ENCODE data around the gene BUB1.
"Not testable (repeated sequence)": the region's sequence is repeated elsewhere in the genome, so short reads cannot be mapped to it uniquely, and the experiment has no call there.

Gene BUB1

DNA sequence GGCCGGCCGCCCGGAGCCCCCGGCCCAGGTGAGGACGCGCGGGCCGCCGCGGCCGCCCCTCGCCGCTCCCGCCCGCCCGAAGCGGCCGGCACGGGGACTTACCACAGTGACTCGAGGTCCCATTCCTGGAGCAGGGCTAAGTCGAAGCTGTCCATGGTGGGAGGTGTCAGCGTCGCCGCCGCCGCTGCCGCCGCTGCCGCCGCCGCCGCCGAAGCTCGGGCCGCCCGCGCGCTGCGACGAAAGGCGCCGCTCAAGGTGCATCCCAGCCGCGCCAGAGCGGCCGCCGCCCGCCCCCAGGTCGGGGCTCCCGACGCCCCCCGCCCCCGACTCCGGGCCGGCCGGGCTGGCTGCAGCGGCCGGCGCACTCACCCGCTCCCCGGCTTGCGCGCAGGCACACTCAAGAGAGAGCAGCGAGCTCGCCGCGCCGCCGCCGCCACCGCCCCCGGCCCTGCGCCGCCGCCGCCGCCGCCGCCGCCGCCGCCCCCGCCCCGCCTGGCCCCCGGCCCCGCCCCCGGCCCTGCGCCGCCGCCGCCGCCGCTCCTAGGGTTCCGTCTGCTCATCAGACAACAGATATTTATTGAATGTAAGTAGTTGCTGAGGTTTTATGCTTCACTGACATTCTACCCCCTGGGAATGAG, 67.1 kb downstream of the BUB1 start:
- H3K4me3 ChIP-seq (ENCODE audit: low read depth in 1 of 2, low read length in 2 of 2); H3K4me1 ChIP-seq (ENCODE audit: insufficient read depth, low read length); H3K9me3 ChIP-seq (ENCODE audit: low read length); H3K27ac ChIP-seq (ENCODE audit: low read depth, low read length); H3K36me3 ChIP-seq (ENCODE audit: insufficient read depth, low read length); H3K27me3 ChIP-seq (ENCODE audit: control insufficient read depth in 1 of 2, insufficient read depth in 2 of 2, low read length in 2 of 2); H3K9ac ChIP-seq (ENCODE audit: low read length): not testable (repeated sequence)

DNA sequence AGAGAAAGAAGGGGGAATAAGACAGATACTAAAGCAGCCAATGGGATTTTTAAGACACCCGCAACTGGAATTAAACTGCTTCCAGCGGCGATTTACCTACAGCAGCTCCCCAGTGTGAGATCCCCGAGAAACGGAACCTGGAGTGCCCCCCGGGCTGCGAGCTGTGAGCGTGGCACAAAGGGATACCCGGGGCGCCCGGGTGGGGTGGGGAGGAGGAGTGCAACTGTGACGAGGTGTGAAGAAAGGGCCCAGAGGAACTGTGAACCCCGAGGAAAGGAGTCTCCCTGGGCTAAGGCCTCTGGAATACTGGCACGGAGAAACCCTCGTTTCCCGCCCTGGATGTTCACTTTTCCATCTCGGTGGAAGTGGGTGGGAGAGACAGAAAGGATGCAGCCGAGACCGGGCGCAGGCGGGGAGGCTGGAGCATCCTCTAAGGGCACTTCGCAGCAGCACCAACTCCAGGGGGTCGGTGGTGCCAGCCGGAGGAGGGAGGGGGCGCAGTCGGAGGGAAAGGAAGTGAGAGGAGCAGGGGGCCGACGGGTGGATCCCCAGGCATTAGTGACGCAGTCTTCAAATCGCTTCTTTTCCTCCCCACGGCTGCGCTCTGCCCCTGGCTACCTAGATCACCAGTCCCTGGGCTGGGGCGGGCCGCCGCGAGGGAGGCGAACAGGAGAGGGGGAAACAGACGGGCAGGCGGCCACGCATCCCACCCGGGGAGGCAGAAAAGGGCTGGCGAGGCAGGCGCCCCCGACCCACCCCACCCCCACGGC, 67.8 kb downstream of the BUB1 start:
- not testable (repeated sequence) for H3K36me3 ChIP-seq (ENCODE audit: insufficient read depth, low read length); H3K9me3 ChIP-seq (ENCODE audit: low read length); H3K9ac ChIP-seq (ENCODE audit: low read length); H3K27me3 ChIP-seq (ENCODE audit: control insufficient read depth in 1 of 2, insufficient read depth in 2 of 2, low read length in 2 of 2); H3K4me1 ChIP-seq (ENCODE audit: insufficient read depth, low read length); H3K27ac ChIP-seq (ENCODE audit: low read depth, low read length); H3K4me3 ChIP-seq (ENCODE audit: low read depth in 1 of 2, low read length in 2 of 2)

DNA sequence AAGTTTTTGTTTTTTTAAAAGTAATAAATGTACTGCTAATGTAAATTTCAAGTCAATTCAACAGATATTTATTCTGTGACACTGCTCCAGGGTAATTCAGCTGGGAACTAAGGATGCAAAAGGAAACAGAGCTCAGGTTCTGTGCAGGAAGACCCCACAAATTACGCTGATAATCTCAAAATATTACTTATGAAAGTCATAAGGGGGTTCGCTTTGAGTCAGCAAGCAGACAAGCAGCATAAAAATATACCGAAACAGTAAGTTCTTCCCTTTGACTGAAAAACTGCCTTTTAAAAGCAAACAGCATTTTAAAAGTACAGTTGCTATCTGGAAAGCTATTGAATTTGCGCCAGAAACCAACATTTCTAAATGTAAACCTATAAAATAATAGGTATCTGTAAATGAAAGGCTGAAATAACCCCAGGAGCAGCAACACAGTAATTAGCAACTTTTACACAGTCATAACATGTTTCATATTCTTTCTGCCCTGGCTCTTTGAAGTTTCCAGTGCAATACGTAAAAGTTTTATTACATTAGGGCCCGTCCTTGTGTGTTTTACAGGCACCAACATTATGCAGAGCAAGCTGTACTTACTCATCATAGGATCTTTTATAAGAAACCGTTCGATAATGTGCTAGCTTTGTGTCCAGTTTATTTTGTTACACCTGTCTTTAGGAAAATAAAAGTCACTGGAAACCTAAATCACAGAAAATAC, 68.9 kb downstream of the BUB1 start:
- H3K27me3 ChIP-seq (ENCODE audit: control insufficient read depth in 1 of 2, insufficient read depth in 2 of 2, low read length in 2 of 2); H3K4me1 ChIP-seq (ENCODE audit: insufficient read depth, low read length); H3K27ac ChIP-seq (ENCODE audit: low read depth, low read length); H3K4me3 ChIP-seq (ENCODE audit: low read depth in 1 of 2, low read length in 2 of 2); H3K36me3 ChIP-seq (ENCODE audit: insufficient read depth, low read length); H3K9ac ChIP-seq (ENCODE audit: low read length); H3K9me3 ChIP-seq (ENCODE audit: low read length): not testable (repeated sequence)

DNA sequence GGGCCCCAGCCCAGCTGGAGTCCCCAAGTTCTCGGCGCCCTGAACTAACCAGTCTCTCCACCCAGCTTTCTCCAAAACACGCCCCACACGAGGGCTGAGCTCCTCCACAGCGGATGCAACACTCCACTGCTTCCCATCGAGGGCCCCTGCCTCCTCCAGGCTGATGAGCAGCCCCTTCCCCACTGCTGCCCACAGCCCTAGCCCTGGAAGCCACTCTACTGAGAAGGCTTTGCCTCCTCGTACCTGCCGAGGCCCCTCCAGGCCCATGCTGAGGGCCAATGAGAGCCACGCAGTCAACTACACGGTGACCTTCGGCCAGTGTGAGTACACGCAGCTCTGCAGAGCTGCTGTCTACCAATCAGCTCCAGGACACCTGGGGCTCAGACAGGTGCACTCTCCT, 72.8 kb downstream of the BUB1 start:
- not testable (repeated sequence) for H3K9ac ChIP-seq (ENCODE audit: low read length); H3K36me3 ChIP-seq (ENCODE audit: insufficient read depth, low read length); H3K9me3 ChIP-seq (ENCODE audit: low read length); H3K4me1 ChIP-seq (ENCODE audit: insufficient read depth, low read length); H3K27ac ChIP-seq (ENCODE audit: low read depth, low read length); H3K4me3 ChIP-seq (ENCODE audit: low read depth in 1 of 2, low read length in 2 of 2); H3K27me3 ChIP-seq (ENCODE audit: control insufficient read depth in 1 of 2, insufficient read depth in 2 of 2, low read length in 2 of 2)

DNA sequence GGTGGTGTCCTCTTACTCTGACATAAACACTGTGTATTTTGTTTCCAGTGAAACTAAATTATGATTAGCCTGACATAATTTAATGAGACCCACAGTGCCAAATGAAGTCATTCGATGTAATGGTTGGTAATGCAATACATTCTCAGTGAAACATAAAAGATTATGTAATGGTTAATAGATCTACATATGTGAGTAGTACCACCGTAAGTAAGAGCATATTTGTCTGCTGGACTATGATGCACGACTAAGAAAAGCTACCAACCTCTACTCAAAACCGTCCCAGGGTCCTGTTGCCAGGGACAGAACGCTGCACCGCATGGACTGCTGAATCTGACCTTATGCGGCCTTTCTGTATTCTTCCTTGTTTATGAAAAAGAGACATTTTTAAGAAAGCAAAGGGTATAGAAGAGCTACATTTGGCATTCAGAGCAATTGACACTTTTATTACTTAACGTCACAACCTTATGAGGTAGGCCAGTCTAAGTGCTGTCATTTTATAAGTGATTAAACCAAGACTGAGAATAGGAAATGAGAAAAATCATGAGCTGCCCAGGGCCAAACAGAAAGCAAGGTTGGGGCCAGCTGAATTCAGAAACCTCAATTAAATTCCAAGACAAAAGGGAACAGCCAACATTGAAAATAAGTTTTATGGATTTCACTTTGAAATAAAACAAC, 73.8 kb downstream of the BUB1 start:
- not testable (repeated sequence) for H3K27me3 ChIP-seq (ENCODE audit: control insufficient read depth in 1 of 2, insufficient read depth in 2 of 2, low read length in 2 of 2); H3K4me1 ChIP-seq (ENCODE audit: insufficient read depth, low read length)

DNA sequence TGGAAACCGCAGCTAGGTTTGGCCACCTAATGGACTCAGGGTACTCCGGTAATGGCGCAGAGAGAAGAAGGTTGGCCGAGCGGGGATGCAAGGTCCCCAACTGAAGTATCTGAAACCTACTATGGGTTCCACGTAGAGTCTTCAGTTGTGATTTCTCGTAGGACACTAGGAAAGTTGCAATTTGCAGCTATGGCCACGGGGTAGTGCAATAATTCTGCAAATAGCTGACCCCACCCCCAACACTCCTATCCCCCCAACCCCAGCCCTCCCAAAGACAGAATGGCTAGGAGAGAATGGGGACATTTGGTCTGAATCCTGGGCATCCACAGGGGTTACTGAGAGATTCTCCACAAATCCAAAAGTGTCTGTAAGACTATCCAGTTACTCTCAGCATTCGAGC, 75.7 kb downstream of the BUB1 start:
- not testable (repeated sequence) for H3K36me3 ChIP-seq (ENCODE audit: insufficient read depth, low read length); H3K27me3 ChIP-seq (ENCODE audit: control insufficient read depth in 1 of 2, insufficient read depth in 2 of 2, low read length in 2 of 2); H3K27ac ChIP-seq (ENCODE audit: low read depth, low read length); H3K9ac ChIP-seq (ENCODE audit: low read length); H3K9me3 ChIP-seq (ENCODE audit: low read length); H3K4me1 ChIP-seq (ENCODE audit: insufficient read depth, low read length); H3K4me3 ChIP-seq (ENCODE audit: low read depth in 1 of 2, low read length in 2 of 2)

More for the DNA sequence above, 73.8 kb downstream of the BUB1 start:
- not testable (repeated sequence) for H3K9me3 ChIP-seq (ENCODE audit: low read length); H3K4me3 ChIP-seq (ENCODE audit: low read depth in 1 of 2, low read length in 2 of 2); H3K36me3 ChIP-seq (ENCODE audit: insufficient read depth, low read length); H3K27ac ChIP-seq (ENCODE audit: low read depth, low read length); H3K9ac ChIP-seq (ENCODE audit: low read length)

DNA sequence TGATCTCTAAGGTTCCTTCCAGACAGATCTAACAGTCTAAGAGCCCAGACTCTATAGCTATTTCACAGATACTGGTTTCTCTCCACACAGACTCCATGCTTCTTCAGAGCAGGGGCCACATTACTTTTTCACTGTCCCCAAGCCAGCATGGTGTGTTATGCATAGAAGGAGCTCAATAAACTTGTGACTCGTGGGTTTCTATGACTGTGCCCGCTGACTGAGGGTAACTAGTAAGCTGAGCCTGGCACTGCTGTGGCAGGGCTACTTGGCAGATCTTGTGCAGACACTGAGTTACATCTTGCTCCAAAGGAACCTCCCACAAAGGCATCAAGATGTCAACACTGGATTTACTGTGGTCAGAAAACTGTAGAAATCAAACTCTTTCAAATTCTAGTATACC, 85.9 kb downstream of the BUB1 start:
- not testable (repeated sequence) for H3K4me3 ChIP-seq (ENCODE audit: low read depth in 1 of 2, low read length in 2 of 2); H3K27me3 ChIP-seq (ENCODE audit: control insufficient read depth in 1 of 2, insufficient read depth in 2 of 2, low read length in 2 of 2); H3K27ac ChIP-seq (ENCODE audit: low read depth, low read length); H3K9me3 ChIP-seq (ENCODE audit: low read length); H3K36me3 ChIP-seq (ENCODE audit: insufficient read depth, low read length); H3K9ac ChIP-seq (ENCODE audit: low read length); H3K4me1 ChIP-seq (ENCODE audit: insufficient read depth, low read length)

DNA sequence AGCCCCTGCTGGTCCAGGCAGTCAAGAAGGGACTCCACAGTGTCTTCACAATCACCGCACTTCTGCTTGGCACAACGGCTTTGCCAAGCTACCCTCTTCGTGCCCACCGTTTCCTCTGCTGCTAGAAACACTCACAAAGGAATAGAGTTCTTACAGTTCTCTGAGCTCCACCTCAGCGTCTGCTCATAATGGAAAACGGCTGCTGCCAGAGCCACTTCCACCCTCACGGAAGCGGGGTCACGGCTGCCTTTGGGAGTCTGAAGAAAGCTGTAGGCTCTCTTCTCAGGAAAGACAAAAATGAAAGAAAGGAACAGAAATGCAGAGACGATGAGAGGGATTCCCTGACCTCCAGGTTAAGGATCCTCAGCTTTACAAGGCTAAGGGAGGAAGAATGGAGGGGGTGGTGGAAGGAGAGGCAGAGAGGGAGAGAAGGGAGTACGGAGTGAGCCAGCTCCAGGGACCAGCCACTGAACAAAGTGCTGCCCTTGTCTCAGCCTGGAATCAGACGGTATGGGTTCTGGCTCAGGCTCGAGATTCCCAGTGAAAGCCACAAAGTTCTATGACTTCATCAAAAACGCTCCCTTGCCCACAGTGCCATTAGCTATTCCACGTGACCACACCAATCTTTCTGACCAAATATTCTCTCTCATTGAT, 88.1 kb downstream of the BUB1 start:
- not testable (repeated sequence) for H3K27me3 ChIP-seq (ENCODE audit: control insufficient read depth in 1 of 2, insufficient read depth in 2 of 2, low read length in 2 of 2); H3K27ac ChIP-seq (ENCODE audit: low read depth, low read length); H3K4me3 ChIP-seq (ENCODE audit: low read depth in 1 of 2, low read length in 2 of 2); H3K9me3 ChIP-seq (ENCODE audit: low read length); H3K4me1 ChIP-seq (ENCODE audit: insufficient read depth, low read length); H3K36me3 ChIP-seq (ENCODE audit: insufficient read depth, low read length); H3K9ac ChIP-seq (ENCODE audit: low read length)

DNA sequence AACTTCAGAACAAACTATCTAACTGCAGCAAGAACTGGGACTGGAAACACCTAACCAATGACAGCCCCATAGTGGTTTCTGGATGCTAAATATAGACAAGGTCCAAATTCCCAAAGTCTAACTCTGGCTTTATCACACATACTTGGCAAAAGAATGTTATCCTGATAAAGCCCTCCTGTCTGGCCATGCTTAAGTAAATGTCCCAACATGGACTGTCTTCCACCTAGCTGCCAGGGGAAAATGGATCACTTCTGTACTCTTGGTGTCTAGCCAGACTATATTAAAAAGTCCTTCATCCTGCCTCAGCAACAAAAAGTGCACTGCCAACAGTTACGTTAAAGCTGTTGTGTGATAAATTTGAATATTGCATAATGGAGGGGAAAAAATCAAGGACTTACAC, 89.3 kb downstream of the BUB1 start:
- H3K9me3 ChIP-seq (ENCODE audit: low read length); H3K36me3 ChIP-seq (ENCODE audit: insufficient read depth, low read length); H3K9ac ChIP-seq (ENCODE audit: low read length); H3K4me3 ChIP-seq (ENCODE audit: low read depth in 1 of 2, low read length in 2 of 2); H3K27ac ChIP-seq (ENCODE audit: low read depth, low read length); H3K4me1 ChIP-seq (ENCODE audit: insufficient read depth, low read length); H3K27me3 ChIP-seq (ENCODE audit: control insufficient read depth in 1 of 2, insufficient read depth in 2 of 2, low read length in 2 of 2): not testable (repeated sequence)

All from muscle layer of colon (tissue), 2 donors.